OCI-LY7 (cell line): ENCODE measurements around the gene ANKS6.

ENCODE experiments used
- EZH2phosphoT487 ChIP-seq: fragments of 200-600 bp; sonication (generic); IDR thresholded peaks from 2 replicates; pipeline ENCODE4 v1.6.1; 2018; ENCODE audit warnings: low read depth, borderline replicate concordance, mild to moderate bottlenecking, mixed run types, antibody characterized with exemption, low read length, moderate library complexity, mixed read lengths
- TF ChIP-seq, protein P1 (sequence below): fragments of 200-600 bp; sonication (generic); conservative IDR thresholded peaks from 2 replicates; pipeline ENCODE4 v1.5.1; 2014; ENCODE audit warnings: mild to moderate bottlenecking, antibody characterized with exemption, low read length, moderate library complexity, mixed read lengths

DNA sequence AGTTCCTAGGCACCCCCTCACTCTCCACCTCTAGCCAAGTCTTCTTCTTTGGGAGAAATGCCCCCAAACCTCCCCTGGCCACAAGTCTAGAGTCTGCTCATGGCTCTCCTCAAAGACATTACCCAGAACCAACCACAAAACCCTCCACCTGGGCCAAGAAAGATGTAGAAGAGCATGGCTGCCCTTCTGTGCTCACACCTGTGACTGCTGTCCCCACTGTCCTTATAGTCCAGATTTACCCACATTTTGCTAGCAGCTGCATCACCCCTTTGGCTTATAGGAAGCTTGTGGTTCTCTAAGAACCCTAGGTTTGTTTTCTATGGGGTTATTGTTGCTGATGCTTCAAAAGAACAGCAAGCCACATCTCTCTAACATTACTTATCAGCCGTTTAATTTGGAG, 81.5 kb downstream of the ANKS6 start:
- TF ChIP-seq, protein P1, sequence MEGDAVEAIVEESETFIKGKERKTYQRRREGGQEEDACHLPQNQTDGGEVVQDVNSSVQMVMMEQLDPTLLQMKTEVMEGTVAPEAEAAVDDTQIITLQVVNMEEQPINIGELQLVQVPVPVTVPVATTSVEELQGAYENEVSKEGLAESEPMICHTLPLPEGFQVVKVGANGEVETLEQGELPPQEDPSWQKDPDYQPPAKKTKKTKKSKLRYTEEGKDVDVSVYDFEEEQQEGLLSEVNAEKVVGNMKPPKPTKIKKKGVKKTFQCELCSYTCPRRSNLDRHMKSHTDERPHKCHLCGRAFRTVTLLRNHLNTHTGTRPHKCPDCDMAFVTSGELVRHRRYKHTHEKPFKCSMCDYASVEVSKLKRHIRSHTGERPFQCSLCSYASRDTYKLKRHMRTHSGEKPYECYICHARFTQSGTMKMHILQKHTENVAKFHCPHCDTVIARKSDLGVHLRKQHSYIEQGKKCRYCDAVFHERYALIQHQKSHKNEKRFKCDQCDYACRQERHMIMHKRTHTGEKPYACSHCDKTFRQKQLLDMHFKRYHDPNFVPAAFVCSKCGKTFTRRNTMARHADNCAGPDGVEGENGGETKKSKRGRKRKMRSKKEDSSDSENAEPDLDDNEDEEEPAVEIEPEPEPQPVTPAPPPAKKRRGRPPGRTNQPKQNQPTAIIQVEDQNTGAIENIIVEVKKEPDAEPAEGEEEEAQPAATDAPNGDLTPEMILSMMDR: no peak
- TF ChIP-seq EZH2phosphoT487: no peak
